NCI-H510A treated with DMSO at 0.1 percent for 48 hours (cell line): ENCODE measurements around the gene NCR3LG1.

Experiments
- DNase-seq: peaks from one replicate; lab custom pipeline; 2025; lab: John Stamatoyannopoulos, UW

The NCR3LG1 gene

DNA sequence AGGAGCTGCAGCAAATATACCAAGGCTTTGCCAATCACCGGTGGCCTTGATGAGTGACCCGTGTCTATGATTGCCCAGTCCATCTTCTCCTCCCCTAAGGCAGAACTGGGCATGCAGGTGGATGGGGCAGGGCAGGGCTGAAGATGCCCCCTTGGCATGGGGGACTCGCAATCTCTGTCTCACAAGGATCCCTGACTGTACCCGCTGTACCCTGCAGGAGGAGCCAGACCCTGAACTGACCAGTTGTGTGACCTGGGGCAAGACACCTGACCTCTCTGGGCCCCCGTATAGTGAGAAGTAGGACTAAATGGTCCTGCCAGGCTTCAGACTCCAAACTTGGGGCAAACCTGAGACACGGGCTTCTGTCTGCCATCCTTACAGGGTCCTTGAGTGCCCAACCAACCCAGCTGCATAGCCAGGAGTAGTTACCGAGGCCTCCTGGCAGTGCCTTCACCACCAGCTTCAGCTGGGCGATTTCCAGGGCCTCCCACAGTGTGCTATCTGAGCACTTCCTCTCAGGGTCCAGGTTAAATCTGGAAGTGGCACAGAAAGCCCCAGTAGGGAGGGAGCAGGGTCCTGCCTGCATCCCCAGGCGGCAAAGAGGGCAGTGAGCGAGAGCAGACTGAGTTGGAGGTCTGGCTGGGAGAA is 43.3 kb downstream of the NCR3LG1 start:
- DNase-seq, result no peak

DNA sequence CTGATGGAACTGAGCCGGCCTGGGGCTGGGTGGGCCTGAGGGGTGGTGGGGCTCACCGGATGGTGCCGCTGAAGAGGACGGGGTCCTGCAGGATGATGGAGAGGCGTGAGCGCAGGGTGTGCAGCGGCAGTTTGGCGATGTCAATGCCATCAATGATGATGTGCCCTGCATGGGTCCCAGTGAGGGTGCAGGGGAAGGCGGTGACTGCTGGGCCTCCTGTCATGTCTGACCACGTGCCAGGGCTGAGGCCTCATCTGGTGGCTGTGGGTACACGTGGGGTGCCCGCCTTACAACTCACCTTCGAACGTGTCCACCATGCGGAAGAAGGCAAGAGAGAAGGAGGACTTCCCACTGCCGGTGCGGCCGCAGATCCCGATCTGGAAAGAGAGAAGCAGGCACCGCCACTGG is 44.0 kb downstream of the NCR3LG1 start:
- DNase-seq, result no peak

DNA sequence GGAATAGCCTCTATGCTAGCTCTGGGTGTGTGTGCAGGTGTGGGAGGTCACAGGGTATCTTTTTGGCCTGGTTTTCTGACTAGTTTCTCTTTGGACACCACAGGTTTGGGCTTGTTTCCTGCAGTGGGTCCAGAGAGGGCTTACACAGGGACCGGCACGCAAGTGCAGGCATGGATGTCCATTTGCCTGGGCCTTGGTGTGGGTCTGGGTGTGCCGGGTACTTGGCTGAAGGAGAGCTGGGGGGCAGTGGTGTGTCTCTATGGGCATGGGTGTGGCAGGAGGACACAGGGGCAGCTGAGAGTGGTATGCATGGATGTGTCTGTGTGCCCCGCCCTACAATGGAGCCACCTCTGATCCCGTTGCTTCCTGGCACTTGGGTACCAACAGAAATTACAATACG is 44.4 kb downstream of the NCR3LG1 start:
- no peak for DNase-seq

DNA sequence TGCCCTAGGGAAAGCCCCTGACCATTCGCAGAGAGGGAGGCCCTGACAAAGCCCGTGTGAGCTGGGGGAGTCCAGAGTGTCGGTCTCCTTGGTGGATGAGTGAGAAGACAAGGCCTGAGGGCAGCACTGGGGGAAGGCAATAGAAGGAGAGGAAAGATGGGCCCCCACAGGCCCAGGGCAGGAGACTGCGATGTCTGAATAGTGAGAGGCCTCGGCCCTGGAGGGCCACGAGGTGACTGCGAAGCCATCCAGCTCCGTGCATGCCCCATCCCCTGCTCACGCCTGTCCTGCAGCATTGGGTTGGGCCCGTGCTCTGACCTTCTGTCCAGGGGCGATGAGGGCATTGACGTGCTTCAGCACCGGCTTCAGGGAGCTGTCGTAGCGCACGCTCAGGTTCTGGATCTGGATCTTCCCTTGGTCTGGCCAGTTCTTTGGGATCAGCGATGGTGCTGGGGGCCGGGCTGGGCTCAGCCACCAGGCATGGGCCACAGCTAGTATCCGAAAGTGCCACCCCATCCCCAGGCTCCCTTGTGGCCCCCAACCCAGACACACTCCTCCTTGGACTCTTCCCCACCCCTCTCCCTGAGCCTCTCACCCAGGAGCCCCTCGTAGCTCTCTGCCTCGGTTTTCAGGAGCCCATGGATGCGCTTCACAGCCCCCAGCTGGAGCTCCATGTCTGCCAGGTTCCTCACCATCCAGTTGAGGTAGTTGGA is 45.2 kb downstream of the NCR3LG1 start:
- no peak for DNase-seq

DNA sequence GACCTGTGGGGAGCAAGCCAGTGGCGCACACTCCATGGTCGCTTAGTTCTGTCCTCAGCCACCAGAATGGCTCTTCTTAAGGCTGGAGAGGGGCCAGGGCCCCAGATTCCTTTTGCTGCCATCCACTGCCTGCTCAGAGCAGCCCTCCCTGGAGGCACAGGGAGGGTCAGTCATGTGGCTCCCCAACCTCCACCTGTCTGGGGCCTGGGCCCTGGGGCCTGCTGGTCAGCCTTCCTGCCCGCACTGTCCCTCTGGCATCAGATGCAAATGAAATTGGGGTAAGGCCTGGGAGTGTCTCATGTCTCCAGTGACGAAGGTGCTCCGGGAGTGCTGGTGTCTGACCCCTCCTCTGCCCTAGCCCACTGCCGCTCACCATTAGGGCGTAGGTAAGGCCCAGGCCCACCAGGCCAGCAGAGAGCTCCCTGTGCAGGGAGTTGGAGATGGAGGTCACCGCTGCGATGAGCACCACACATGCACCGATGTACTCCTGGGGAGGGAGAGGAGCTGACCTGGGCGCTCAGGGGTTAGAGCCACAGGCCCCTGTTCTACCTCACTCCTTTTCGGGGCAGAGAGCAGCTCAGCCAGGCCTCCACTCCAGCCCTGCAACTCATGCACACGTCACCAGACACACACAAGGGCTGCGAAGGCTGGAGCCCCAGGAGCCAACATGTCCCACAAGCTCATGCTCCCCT is 45.9 kb downstream of the NCR3LG1 start:
- DNase-seq, result no peak

DNA sequence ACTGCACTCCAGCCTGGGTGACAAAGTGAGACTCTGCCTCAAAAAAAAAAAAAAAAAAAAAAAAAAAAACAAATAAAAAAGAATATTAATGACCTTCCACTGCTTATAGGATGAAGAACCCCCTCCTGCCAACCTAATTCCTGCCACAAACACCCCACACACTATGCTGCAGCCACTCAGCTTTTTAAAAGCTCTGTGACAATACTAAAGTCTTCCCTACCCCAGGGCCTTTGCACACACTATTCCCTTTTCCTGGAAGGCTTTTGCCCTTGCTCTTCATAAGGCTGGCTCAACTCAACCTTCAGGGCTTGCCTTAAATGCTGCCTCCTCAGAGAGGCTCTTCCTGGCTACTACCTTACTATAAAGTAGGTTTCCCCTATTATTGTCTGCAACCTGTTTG is 47.6 kb downstream of the NCR3LG1 start:
- DNase-seq, result no peak

DNA sequence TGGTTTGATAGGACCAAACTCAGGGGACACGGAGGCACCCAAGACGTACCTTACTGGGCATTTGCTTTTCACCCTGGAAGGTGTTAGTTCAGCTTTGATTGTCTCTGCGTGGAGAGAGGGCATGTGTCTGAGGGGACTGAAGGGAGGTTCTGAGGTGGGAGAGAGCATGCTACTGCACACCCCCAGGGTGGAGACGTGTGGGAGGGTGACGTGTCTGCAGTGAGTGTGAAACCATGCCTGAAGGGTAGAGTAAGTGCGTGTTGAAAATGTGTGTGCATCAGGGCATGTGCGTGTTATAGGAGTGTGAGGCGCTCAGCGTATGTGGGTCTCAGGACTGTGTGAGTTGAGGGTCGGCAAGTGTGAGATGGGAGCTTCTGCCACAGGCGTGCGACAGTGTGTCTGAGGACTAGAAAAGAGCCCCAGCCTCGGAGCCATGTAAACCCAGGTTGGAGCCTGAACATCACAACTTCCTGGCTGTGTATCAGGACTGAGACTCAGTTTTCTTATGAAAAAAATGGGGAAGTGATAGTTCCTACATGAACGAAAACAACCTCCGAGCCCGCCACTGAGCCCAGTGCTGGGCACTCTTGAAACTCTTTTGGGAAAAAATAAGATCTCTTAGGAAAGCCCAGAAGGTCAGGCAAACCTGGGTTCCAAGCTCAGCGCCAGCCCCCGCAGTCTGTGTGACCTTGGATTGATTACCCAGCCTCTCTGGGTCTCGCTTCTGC is 48.6 kb downstream of the NCR3LG1 start:
- no peak for DNase-seq

DNA sequence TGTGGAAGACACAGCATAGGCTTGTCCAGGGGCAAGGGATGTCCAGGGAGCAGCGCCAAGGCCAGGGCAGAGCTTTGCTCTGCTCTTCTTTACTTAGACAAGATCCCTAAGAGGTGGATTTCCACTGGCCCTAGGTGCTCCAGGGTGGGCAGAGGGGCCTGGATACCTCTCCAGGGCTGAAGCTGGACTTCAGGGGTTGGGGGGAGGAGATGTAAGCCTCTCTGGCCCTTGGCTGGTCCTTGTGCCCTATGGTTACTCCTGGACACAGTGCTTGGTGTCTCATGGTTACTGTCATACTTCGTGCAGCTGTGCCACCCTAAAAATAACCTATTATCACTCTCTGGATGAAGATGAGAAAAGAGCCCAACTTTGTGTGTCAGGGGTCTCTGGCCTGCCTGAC is 49.7 kb downstream of the NCR3LG1 start:
- no peak for DNase-seq

DNA sequence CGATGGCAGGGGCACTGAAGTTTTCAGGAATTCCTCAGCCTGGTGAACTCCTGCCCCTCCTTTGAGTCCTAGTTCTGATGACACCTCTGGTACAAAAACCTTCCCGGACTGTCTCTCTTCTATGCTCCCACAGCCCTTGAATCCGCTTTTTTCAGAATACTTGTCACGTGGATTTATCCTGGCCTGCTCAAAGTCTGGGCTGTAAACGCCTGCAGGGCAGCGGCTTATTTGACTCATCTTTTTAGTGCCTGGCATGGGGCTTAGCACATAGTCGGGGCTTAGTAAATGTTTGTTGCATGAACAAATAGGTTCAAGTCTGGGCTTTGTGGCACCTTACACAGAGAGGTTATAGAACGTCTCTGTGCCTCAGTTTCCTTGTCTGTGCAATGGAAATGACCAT is 50.2 kb downstream of the NCR3LG1 start:
- DNase-seq, result no peak

DNA sequence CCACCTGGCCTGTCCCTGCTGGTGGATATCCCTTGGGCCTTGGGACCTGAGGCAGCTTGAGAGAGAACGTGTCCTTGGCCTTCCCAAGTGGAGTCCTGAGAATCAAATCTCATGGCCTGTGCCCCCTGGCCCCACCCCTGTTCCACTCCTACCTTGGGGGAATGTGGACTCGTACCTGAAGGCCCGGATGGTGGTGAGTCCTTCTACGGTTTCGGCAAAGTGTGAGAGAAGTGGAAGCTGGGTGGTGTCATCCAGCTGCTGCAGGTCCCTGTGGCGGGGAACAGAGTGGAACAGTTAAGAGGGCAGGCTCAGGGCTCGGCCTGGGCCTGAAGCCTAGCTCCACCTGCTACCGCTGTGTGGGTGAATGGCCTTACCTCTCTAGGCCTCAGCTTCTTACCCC is 50.9 kb downstream of the NCR3LG1 start:
- DNase-seq, result no peak

DNA sequence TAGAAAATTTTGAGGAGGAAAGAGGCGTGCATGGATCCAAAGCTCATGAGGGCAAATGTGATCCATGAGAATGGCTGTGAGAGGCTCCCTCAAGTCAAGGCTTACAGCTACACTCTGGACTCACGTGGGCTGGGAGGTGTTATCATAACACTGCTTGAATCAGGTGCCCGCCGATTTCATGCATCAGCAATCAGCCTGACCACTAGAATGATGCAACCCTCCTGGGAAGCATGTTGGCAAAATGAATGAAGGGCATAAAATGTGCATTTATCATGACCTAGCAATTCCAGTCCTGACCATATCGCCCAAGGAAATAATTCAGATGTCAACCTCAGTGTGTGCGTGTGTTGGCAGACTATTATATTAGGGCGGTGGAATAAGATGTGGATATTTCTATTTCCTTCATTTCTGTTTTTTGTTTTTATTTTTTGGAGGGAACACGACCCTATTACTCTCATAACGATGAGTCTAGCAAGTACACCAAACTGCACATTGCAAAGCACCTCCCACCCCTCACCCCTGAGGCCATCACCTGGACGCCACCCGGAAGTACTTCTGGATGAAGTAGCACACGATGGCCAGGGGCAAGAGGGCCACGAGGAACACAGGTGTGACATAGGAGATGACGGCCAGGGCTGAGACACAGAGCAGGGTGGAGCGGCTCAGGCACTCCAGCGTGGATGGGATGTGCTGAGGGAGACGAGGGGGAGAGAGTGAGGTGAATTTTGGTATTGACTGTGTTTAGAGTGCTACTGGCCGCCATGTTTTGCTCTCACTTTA is 52.6 kb downstream of the NCR3LG1 start:
- DNase-seq, result no peak

DNA sequence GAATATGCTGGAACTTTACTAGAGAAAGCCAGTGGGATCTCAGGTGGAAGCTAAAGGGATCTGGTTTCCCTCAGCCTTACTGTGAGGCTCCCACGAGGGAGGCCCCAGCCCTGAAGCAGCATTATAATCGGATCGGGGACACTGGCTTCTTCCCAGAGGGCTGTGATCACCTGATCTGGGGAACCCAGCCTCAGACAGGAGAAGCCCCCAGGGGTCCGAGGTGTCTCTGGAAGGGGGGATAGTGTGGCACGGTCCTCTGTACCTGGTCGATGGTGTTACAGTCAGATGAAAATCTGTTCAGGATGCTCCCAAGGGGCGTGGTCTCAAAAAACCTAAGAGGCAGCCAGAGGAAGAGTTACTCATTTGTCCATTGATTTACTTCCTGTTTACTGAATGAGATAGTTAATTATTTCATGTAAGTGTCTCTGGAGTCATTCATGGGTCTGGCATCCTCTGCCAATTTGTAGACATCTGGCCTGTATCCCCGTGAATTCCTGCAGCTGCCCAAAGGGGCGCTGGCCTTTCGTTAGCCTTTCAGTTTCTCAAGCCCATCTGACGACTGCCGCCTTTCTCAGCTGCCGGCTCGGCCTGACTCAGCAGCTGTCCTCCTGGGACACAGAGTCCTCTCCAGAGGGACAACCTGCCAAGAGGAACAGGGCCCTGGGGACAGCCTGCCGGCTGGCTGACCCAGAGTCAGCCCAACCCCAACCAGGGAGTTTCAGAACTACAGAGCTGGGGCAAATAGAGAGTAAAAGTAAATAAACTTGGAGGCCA is 53.8 kb downstream of the NCR3LG1 start:
- DNase-seq, result peak; percentile 35

DNA sequence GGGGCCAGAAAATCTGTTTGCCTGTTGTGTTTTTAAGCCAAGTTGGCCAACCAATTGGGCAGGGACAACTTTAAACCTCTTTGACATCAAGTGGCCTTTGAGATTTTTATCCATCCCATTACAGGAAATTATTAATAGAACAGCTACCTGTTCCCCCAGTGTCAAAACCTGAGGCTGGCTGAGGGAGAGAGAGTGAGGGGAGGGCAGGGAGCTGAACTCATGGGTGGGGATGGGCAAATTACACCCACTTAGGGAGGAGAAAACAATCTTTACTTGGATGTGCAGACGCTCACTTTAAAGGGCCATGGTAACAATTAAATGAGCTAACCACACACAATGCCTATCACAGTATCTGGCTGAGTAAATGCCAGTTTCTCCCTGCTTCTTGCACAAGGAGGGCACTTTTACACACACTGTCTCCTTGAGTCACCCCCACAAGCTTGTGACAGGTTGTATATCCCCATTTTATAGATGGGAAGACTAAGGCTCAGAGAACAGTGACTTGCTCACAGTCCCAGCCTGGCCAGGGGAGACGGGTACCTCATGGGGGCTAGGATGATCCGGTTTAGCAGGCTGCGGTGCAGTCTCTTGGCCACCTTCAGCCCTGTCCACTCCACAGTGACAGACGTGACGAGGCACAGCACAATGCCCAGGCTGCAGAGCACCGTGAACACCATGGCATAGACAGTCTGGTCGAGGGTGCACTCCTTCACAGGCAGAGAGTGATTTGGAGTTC is 54.6 kb downstream of the NCR3LG1 start:
- peak; percentile 36 for DNase-seq

DNA sequence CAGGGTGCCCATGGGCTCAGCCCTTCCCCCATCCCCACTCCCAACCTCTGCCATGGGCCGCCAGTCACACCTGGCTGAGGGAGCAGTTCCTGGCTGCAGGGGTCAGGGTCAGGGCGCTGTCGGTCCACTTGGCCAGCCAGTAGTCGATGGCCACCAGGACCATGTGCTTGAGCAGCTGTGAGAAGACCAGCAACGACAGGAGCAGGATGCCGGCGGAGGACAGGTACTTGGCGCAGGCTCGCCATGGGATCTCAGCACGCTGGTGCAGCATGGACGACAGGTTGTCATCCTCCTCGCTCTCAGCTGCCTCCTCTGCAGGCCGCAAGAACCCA is 55.2 kb downstream of the NCR3LG1 start:
- no peak for DNase-seq

DNA sequence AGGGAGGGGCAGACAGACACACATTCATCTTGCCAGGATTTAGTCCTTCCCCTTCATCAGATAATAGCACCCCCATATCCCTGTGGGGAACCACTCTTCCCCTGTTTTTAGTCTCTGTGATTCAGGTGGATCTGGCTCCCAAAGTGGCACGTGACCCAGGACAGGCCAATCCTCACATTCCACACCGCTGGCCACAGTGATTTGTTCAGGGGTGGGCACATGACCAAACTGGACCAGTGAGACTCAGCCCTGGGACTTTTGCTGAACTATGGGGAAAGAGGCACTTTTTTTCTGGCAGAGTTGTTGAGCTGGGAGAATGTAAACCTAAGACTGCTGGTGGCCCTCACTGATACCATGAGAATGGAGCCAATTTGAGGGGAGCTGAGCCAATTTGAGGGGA is 56.0 kb downstream of the NCR3LG1 start:
- no peak for DNase-seq

DNA sequence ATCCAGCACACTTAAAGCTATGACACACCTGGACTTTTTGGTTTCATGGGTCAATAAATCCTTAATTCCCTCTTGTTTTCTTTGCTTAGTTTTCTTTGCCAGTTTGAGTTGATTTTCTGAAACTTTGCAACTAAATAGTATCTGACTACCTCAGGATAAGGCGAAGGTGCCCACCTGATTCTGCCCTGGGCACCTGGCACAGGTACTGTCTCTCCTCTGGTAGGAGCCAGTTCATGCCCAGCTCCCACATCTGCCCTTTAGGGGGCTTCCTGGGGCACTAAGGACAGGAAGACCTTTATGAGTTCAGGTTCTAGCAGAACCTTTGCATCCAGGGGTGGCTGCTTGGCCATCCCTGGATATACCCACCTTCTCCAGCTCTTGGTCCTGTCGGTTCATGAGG is 56.4 kb downstream of the NCR3LG1 start:
- no peak for DNase-seq

DNA sequence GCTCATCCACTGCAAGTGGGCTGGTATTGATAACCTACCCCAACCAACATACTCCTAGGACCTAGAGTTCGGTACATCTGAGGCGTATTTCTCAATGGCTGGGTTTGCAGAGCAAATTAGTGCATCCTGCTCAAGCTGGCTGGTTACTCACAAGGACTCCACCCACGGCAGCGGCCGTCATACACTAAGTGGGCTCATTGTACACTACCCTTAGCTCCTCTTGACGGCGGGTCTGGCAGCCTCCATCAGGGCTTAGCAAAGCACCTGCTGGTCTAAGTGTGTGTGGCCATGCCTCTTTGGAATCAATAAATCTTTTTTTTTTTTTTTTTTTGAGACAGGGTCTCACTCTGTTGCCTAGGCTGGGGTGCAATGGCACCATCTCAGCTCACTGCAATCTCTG is 57.0 kb downstream of the NCR3LG1 start:
- peak; percentile 21 for DNase-seq

DNA sequence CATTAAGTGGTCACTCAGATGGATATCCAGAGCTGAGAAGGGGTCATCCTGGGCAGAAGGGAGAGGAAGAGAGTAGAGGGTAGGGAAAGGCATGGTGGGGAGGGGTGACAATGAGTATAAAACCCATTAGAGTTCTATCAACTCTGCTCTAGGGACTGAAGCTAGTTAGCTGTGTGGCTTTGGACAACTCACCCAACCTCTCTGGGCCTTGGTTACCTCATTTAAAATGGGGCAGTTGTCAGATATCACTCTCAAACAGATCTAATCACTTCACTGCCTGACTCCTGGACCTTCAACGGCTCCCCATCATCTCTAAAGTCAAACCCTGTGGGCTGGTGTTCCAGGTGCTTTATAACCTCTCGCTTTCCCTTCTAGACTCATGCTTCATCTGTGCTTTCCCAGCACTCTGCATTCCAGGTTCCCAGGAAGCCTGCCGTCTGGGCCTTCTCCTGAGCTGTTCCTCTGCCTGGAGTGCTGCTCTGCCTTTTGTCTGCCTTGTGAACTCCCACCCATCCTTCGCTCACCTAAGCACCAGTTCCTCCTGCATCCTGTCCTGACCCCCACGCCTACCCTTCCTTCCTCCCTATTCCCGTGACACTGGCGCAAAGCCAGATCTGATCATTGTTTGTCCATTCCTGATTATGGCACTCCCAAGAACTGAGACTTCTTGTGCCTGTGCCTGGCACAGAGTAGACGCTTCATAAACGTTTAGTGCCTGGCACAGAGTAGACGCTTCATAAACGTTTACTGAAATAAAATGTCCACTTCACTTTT is 59.2 kb downstream of the NCR3LG1 start:
- peak; percentile 10 for DNase-seq

DNA sequence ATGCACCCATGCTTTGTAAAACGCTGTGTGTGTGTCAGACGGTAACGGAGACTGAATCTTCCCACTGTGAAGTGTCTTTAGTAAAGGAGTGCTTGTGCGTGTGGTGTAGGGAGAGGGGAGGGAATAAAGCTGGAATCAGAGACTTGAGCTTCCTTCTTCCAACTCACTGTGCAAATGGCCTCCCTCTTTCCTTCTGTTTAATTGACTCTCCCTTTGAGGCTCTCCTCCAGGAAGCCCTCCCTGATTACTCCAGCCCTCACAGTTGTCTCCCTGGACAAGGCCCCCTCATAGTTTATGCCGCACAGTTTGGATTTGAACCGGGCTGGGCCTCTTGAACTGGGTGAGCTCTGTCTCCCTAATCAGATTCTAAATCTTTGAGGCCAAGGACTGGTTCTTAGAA is 59.8 kb downstream of the NCR3LG1 start:
- DNase-seq, result no peak
